ENCODE data around the gene DNAJB6.

Gene DNAJB6

DNA sequence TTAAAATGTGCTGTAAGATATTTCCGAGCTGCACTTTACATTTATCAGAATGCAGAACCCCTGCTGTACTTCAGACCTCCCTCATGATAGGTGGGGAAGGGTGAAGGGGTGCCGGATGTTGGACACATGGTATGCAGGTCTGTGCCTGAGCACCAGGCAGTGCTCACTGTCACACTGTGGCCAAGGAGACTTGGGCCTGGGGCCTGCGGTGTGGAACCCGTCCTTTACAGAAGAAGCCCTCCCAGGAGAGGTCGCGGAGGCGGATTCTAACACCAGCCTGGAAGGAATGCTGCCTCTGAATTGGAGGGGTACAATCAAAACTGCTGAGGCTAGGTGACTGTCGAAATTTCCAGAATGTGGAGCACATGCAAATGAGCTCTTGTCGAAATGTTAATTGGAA, 34.5 kb downstream of the DNAJB6 start:
- no peak for DNase-seq

DNA sequence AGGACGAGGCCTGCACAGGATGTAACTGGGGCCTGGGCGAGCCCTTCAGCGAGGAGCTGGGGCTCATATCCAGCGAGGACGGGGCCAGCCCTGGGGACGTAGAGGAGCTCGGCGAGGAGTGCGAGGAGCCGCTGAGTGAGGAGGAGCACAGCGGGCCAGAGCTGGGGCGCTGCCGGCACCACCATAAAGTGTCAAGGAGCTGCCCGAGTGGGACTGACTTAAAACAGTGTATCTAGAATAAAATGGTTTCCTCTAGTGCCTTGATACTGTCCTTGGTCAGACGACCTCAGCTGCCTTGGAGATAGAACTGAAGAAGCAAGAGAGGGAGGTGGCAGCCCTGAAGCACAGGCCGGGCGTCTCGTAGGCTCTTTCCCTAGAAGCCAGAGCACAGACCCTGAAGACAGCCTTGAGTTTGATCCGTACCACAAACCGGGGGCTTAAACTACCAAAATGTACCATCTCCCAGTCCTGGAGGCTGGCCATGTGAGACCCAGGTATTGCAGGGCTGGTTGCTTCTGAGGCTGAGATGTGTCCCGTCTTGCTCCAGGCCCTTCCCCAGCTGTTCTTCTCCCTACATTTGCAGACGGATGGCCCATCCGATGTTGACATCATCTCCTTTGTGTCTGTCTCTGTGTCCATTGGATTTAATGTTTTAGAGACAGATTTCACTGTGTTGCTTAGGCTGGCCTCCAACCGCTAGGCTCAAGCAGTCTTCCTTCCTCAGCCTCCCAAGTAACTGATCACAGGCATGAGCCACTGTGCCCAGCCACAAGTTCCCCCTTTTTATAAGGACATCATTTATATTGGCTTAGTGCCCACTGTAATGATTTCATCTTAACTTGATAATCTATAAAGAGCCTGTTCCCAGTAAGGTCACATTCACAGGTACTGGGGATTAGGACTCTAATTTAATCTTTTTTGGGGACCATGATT, 35.8 kb downstream of the DNAJB6 start:
- DNase-seq, result no peak

DNA sequence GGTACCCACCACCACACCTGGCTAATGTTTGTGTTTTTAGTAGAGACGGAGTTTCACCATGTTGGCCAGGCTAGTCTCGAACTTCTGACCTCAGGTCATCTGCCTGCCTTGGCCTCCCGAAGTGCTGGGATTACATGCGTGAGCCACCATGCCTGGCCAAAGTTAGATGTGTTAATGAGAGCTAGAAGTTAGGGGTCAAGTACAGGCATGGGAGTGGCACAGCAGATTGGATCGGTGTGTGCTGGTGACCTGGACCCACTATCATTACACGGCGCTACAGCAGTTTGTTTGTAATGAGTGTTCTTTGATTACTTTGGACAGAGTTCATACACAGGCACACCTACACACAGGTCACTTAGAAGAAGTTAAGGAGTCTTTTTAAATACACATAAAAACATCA, 36.7 kb downstream of the DNAJB6 start:
- no peak for DNase-seq

DNA sequence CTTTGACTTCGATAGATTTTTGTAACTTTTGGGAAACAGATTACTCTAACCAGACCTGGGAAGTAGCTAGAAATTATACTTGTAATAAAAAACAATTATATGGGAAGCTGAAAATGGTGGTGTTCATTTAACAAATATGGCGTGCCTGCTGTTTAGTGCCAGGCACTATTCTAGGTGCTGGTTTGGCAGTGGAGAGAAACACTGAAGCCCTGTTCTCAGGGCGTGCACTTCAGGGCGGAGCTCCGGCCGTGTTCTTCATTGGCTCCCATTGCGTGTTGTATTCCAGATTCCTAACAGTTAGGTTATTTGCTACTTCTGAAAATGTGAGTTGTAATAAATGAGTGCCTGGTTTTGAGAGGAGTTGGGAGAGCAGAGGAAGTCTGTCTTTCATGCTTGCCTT, 38.6 kb downstream of the DNAJB6 start:
- DNase-seq, result no peak

DNA sequence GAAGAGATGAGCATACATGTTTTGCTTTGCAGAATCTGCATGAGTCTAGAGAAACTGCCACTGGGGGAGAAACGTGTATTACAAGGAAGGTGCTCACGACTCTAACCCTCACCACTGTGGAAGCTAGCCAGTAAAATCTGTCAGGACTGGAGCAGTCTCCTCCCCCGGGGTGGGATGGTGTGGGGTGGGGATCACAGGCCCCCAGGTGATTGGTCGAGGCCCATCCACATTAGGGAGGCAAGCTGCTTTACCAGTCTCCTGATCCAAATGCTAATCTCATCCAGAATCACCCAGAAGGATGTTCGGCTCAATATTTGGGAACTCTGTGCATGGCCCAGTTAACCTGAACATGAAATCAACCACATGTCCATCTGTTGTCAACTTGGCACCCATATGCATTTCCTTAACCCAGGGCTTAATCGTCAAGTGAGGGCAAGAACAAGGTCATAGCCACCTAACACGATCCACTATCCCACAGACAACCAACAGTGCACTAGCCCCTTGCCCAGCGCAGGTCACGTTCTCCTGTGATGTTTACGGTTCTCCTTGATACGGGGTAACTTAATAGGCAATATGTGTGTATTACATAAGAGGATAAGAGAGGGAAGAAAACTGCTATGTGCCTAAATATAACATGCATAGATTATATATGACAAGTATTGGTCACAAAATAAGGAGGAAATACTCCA, 40.8 kb downstream of the DNAJB6 start:
- DNase-seq, result no peak

DNA sequence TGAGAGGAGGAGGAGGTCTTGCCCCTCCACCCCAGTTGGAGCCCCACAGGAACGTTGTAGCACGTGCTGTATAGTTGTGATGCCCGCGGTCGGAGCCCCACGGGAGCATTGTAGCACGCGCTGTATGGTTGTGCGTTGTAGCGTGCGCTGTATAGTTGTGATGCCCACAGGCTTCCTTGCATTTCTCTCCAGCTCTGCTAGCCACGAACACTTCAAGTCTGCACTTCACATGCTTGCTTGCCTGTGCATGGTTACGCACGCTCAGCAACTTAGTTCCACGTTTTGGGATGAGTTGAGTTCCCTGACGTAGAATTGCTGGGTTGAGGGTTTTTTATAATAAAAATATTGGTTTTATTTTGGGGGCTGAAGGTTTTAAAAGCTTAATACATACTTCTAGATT, 41.6 kb downstream of the DNAJB6 start:
- no peak for DNase-seq

DNA sequence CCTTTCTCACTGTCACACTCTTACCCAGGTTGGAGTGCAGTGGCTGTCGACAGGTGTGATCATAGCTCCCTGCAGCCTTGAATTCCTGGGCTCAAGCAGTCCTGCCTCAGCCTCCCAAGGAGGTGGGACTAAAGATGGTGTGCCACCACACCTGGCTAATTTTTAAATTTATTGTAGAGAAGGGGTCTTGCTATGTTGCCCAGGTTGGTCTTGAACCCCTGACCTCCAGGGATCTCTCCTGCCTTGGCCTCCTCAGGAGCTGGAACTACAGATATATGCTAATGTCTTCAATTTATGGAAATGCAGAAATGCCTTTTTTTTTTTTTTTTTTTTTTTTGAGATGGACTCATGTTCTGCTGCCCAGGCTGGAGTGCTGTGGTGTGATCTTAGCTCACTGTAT, 42.7 kb downstream of the DNAJB6 start:
- no peak for DNase-seq

DNA sequence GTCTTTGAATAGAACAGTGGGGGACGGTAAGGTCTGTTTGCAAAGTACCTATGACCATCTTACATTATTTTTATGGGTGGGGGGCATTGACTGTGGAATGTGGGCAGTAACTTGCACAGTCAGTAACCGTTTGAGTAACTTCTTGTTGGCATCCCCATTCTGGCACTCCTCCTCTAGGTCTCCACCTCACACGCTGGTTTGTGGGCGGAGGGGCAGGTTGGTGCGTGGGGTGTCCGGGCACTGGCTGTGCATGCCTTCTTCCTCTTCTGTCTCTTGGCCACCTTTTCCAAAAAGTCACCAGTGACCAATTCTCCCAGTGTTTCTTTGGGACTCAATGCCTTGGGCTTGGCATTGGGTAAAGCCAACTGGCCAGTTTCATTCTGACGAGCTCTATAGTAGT, 43.6 kb downstream of the DNAJB6 start:
- no peak for DNase-seq

DNA sequence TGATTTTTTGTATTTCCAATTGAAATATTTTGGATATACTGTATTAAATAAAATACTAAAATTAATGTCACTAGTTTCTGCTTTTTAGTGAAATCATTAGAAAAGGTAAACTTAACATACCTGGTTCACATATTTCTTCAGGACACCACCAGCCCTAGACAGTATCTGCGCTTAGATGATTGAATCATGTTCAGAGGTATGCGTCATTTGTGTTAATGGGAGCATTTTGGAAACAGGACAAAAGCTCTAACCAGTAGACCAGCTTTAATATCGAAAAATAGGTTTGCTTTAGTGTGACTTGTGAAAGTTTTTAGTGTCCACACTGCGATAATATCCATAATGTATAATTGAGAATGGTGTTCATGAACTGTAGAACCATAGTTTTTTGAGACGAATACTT, 47.1 kb downstream of the DNAJB6 start:
- DNase-seq, result no peak

DNA sequence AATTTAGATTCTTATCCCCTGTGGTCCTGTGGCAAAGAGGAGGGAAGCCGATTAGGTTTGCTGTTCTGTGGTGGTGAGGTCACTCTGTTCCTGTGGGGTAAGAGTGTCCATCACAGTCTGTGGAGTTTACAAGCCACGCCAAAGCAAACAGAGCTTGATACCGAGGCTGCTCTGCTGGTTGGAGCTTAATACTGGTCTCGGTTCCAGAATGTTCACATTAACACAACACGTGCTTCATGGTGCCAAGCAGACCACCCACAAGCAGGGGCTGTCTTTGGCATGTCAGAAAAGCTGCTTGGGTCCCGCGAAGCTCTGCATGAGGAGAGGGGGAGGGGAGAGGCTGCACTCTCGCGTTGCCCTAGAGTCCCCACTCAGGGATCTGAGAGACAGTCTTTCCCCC, 47.5 kb downstream of the DNAJB6 start:
- no peak for DNase-seq

DNA sequence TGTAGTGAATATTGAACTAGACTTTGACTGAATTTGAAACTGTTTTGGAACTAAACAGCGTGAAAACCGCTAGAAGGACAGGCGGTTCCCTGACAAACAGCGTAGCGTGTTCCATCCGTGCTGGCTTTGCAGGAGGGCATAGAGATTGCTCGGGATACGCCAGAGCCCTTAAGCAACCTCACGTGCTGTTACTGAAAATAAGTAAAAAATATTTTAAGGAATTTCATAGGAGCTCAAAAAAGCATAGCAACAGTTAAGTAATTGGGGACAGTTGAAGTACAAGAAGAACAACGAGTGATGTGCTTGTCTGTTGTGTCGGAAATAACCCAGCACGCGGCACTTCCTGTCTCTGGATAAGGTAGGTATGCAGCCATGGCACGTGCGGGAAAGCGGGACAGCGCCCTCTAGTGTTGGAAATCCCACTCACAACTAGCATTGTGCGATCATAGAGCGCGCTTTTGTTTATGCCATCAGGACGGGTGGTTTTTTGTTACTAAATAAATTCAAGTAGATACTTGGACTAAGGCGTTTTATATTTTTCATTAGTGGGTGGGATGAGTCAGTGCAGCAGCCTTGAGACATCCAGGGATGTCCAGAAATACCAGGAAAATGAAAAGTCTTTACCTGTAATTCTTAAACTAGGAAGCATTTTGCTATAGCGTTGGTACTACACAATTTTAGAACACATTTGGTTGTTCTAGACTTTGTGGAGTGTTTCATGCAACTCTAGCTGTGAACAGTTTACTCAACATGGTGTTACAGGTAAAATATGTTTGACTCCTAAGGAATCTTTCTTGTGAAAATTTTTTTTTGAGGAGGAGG, 50.4 kb downstream of the DNAJB6 start:
- DNase-seq, result peak; percentile 86

DNA sequence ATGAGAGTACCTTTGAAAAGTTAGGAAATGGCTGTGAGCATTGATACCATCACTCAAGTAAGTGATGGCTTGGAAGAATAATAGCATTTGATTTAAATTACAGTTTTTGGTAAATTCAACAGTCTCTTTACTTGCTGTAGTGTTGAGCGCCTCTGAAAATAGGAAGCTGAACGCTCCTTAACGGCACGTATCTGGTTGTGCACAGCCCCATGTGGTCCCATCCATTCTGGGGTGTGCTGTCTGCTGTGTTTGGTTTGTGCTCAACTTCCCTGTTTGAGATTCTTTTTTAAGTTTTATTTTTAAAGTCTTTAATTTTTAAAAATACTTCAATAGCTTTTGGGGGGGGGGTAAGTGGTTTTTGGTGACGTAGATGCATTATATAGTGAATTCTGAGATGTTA, 51.5 kb downstream of the DNAJB6 start:
- no peak for DNase-seq

DNA sequence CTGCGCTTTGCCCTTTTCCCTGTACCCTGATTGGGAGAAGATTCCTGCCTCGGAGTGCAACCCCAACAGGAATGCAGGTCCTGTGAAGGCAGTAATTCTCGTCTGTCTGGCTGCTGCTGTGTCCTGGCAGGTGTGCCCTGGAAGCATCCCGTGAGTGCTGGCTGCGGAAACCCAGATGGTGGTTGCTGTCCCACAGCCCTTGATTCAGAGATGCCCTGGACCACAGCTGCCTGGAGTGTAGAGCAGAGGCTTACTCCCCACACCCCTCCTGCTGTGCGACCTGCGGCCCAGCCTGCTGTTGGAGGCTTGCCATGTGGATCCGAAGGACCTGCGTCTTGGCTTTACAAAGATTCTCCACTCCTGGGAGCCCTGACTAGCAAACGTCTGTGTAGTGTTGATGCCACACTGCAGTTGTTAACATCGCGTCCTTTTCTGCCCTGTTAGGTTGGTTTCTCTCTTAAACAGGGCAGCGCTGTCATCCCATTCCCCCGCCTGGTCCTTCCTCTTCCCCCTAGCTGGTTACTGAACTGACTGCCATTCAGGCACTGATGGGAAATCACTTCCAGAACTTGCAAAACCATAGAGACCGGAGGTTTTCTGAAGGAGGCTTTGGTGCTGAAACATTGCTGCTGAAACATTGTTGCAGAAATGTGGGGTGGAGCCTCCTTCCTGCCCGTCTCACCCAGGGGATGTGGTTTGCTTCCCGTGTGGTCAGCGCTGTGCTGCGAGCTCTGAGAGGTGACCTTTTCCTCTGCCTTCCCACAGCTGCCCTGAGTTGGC, 53.3 kb downstream of the DNAJB6 start:
- DNase-seq, result peak; percentile 34

DNA sequence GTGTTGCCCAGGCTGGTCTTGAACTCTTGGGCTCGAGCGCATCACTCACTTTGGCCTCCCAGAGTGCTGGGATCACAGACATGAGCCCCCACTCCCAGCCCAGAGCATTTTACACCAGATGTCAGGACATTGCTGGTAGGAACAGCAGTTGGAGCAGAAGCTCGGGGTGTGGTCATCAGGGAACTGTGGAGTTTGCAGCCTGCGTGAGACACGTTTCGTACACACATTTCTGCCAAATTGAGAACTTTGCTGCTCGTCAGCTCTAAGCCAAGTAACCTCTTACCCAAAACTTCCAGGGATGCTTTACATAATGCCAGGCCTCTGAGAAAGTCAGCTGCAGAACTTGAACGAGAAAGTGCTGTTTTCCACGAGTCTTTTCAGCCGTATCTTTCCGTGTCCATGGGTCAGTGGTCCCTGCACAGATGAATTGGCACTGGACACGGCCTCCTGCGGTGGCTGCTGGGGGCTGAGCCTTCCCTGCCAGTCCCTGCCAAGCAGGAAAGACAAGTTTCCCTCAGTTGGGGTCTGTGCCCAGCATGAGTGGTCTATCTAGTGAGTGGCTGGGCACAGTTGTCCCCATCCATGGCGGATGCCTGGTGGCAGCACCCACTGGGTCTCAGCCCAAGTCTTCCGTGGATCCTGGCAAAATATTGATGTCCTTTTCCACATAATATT, 54.4 kb downstream of the DNAJB6 start:
- no peak for DNase-seq

DNA sequence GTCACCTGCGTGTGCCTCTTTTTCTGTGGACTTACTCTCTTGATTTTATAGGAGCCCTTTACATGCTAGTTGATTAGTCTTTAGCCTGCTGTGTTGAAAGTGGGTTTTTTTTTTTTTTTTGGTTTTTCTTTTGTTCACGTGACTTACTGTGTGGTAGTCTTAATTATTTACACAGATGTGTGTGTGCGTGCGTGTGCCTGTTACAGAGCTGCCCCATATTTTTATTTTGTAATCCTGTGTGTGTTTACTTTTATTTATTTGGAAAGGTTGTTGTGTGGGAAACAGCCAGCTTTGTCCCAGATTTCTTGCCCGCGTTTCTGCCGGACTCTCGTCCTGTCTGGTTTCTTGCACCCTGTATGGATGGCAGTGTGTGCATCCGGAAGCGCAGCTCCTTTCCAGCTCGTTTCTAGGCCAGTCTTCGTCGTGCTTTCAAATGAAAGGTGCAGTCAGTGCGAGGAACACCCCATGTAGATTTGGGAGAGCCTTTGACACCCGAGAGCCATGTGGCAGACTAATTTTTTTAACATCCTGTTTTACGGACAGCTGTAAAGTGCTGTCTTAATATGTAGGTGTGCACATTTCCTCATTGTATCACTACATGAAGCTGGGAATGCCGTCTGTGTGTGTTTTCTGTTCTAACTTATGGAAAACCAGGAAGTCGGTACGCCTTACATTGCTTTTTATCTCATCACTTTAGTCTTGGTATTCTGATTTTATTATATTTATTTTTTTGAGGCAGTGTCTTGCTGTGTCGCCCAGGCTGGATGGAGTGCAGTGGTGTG, 55.6 kb downstream of the DNAJB6 start:
- DNase-seq, result no peak

DNA sequence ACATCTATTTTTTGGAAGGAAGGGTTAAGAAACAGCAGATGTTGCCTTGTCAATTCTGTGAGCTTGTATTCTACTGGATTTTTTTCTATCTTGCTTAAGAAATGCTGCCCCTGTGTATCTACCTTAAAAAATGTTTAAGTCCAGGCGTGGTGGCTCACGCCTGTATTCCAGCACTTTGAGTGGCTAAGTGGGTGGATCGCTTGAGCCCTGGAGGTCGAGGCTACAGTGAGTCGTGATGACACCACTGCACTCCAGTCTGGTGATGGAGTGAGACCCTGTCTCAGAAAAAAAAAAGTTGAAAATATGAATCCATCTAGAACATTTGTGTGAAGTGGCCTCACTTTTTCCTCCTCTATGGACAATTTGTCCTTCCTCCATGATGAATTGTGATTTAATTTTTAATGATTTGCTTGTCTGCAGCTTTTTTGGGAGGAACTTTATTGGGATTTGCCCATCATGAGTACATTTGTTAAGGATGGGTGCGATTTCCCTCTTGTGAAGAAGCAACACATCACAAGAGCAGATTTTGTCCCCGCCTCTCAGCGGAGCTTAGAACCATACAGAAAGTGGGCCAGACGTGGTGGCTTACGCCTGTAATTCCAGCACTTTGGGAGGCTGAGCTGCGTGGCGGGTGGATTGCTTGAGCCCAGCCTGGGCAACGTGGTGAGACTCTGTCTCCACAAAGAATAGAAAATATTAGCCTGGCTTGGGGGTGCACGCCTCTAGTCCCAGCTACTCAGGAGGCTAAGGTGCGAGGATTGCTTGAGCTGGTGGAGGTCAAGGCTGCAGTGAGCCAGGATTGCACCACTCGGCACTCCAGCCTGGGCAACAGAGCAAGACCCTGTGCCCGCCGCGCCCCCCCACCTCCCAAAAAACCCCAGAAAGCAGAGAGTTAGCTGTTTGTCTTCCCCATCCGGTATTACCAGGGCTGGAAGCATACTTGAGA, 57.7 kb downstream of the DNAJB6 start:
- no peak for DNase-seq

DNA sequence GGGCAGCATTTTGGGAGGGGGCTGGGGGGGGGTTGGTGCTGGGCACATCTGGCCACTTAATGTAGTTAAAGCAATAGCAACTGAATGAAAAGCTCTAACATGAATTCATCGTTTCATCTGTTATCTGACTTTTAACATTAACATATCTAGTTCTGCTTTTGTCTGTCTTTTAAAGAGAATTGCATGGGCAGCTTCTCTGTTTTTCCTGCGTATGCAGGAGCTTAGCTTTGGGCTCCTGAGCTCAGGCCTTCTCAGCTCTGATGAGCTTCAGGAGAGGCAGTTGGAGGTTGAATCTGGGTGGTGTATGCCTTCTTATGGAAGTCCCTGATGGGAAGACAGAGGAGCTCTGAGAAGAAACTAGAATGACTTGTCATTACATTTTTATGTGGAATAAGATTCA, 58.4 kb downstream of the DNAJB6 start:
- DNase-seq, result no peak

DNA sequence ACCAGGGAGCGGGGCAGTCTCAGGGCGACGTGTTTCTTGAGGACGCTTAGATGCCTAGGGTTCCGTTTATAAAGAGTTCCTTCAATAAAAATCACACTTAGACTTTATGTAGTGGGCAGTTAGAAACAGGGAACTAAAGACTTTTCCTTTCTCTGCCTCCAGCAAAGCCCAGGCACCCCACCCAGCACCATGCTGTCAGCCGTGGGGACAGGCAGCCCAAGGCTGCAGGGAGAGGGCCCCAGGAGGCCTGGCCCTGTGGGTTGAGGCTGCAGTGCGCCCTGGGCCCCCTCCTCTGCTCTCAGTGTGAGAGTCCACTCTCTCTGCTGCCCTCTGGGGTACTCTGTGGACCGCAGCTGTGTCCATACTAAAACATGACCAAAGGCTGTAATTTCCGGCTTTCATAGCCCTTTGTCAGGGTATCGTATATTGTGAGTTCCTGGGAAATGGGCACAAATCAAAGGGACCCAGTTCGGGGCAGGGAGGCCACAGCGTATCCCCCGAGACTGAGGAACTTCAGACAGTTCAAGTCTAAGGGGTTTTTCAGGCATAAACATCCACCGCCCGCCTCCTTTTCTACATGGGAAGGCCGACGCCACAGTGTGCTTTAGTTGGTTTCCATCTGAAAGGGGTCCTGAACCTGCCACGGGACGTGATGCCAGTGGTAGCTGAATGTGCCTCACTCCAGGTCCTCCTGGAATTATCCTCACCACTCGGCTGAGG, 59.7 kb downstream of the DNAJB6 start:
- no peak for DNase-seq

DNA sequence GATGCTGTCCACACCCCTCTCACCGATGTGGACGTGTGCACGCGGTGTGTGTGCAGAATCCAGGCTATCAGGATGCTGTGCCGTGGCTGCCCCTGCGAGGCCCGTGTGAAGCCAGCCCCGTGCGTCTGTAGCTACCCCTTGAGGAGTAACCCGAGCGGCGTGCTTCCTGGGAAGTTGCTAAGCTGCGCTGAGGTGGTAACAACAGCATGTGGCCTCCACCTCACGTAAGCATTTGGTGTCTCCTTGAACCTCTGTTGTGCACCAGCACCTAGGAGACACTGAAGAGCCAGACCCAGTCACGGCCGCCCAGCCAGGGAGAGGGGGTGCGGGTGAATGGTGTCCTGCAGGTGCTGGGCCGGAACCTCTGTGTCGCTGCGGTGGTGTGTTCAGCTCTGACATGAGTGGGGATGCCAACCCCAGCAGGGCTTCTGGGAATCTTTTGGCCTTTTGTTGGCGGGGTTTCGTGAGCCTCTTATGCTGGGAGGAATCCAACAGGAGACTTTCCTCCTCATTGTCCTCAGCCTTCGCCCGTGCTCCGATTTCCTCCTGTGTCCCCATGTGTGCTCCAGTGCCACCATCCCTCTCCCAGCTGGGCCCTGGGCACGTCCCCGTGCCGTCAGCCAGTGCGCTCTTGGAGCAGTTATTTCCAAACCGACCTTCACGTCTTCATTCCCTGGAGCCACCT, 60.4 kb downstream of the DNAJB6 start:
- no peak for DNase-seq

Data from CD4-positive, alpha-beta T cell treated with Interleukin-4 for 4 hours (primary cell).